GF-D8 (cell line): Measurements from ENCODE around the gene TMEM30B.
"Not testable (repeated sequence)": the region's sequence is repeated elsewhere in the genome, so short reads cannot be mapped to it uniquely, and the experiment has no call there.

Source experiments
- DNase-seq: peaks from one replicate; lab custom pipeline; 2025; lab: John Stamatoyannopoulos, UW

The TMEM30B gene

GRCh38 chr14:61281186-61281947 lies at the start of gene TMEM30B:
Gene TMEM30B (minus strand): TSS chr14:61281338. CDS start chr14:61281147, 191 bp downstream.
- no peak for DNase-seq

DNA sequence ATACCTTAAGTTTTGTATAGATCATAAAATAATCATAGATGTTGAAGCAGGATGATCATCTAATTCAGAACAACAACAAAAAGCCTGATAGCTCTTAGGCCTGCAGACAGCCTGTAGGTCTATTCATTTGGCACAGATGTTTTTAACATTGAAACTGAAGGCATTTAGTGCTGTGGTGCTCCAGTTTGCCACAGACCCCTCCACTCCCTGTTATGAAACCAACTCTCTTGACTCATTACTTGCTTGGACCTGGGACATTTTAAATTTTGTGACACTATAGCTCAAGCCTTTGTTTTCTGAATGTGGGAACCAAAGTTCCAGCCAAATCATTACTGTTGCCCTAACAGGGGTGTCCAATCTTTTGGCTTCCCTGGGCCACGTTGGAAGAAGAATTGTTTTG lies 49.4 kb upstream of the TMEM30B start:
- no peak for DNase-seq

GRCh38 chr14:61329478-61330051 lies 48.4 kb upstream of the TMEM30B start:
- no peak for DNase-seq

GRCh38 chr14:61328626-61329262 lies 47.6 kb upstream of the TMEM30B start:
- DNase-seq: no peak

DNA sequence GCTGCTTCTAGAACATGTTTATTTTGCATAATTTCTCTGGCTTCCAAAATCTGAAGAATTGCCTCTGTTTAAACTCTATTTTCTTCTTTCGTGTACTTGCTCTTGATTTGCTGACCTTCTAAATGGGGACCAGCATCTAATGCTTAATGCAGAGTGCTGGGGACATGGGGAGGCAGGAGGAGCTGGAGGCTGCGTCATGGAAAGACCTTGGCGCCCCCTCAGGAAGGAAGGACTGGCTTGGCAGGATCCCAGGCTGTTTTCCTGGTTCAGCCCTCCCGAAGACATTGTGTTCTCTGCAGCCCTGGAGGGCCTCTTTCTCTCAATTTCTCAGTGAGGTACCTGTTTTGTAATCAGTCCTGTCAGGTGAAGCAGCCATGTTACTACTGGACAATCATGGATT lies 45.7 kb upstream of the TMEM30B start:
- no peak for DNase-seq

DNA sequence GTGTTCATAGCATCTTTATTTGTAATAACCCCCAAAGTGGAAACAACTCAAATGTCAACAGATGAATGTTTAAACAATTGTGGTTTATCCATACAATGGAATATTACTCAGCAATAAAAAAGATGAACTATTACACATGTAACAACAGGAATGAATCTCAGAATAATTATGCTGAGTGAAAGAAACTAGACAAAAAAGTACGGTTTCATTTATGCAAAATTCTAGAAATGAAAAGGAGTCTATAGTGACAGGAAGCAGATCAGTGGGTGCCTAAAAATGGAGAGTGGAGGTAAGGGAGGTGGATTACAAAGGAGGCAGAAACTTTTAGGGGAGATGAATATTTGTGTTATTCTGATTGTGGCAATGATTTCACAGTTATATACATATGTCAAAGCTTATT lies 45.0 kb upstream of the TMEM30B start:
- DNase-seq: no peak

GRCh38 chr14:61325166-61325565 lies 44.0 kb upstream of the TMEM30B start:
- no peak for DNase-seq

GRCh38 chr14:61323970-61324369 lies 42.8 kb upstream of the TMEM30B start:
- DNase-seq: no peak

GRCh38 chr14:61322799-61323290 lies 41.7 kb upstream of the TMEM30B start:
- no peak for DNase-seq

DNA sequence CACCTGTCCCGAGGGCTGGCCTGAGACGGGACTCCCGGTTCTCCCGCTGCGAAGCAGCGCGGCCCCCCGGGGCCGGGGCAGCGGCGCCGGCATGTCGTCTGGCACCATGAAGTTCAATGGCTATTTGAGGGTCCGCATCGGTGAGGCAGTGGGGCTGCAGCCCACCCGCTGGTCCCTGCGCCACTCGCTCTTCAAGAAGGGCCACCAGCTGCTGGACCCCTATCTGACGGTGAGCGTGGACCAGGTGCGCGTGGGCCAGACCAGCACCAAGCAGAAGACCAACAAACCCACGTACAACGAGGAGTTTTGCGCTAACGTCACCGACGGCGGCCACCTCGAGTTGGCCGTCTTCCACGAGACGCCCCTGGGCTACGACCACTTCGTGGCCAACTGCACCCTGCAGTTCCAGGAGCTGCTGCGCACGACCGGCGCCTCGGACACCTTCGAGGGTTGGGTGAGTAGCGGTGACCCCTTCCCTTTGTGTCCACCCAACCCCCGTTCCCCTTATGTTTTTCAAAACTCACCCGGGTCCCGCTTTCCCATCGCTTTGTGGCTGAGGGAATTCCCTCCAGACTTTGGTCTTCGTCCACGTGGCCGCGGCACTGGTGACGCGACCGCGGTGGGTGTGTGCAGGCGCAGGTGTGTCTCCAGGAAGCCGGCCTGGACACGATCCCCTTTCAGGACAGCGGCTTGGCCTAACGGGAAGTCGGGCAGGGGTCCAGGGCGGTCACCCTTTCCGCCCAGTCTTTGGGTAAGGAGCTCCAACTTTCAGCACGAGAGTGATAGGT lies 41.1 kb upstream of the TMEM30B start:
- DNase-seq: no peak

- DNase-seq: no peak
These were observed 40.4 kb upstream of the TMEM30B start, which contains the start of gene PRKCH for GRCh38 chr14:61321385-61322010. Gene PRKCH (plus strand): TSS chr14:61321579. CDS start chr14:61322102, 523 bp downstream.

DNA sequence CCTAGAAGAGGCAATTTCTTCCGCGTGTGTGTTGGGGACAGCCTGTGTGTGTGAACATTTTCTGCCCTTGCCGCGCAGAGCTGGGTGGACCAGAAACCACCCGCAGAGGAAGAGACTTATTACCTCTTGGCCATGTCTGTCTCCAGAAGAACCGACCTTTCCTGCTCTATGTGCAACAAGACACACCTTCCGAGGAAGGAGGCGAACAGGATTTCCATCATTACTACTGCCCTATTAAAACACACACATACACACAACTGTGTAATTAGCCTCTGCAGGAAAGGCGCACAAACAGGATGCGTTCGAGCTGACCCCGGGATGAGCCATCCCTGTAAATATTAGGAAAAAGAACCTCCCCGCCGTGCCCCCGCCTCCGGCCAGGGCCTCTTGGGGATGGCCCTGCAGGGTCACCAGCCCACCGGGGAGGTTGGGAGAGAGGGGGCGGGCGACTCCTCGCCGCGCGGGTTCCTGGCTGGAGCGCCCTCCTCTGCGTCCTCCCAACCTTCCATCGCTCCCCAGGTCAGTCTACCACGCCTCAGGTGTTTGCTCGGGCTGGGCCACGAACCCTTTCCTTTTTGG lies 39.8 kb upstream of the TMEM30B start:
- DNase-seq: no peak

DNA sequence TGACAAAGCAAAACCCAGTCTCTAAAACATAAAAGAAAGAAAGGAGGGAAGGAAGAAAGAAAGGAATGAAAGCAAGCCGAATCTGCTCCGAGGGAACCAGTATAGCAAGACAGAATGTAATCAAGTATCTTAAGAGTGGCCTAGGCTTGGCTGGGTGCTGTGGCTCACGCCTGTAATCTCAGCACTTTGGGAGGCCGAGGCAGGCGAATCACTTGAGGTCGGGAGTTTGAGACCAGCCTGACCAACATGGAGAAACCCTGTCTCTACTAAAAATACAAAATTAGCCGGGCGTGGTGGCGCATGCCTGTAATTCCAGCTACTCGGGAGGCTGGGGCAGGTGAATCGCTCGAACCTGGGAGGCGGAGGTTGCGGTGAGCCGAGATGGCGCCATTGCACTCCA lies 39.0 kb upstream of the TMEM30B start:
- DNase-seq: not testable (repeated sequence)

GRCh38 chr14:61319706-61320105 lies 38.6 kb upstream of the TMEM30B start:
- DNase-seq: no peak

GRCh38 chr14:61319086-61319485 lies 37.9 kb upstream of the TMEM30B start:
- DNase-seq: no peak

- DNase-seq: no peak
These were observed 34.2 kb upstream of the TMEM30B start for GRCh38 chr14:61315313-61315712.

DNA sequence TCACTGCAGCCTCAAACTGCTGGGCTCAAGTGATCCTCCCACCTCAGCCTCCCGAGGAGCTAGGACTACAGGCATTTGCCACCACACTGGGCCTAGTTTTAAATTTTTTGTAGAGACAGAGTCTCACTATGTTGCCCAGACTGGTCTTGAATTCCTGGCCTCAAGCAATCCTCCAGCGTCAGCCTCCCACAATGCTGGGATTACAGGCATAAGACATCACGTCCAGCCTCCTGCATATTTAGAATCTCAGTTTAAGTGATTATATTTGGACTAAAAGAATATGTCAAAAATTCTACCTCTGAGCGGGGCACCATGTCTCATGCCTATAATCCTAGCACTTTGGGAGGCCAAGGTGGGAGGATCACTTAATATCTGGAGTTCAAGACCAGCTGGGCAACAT lies 27.6 kb upstream of the TMEM30B start:
- not testable (repeated sequence) for DNase-seq

- peak; percentile 8 for DNase-seq
These were observed 27.1 kb upstream of the TMEM30B start for GRCh38 chr14:61308198-61308597.

GRCh38 chr14:61304688-61305087 lies 23.6 kb upstream of the TMEM30B start:
- no peak for DNase-seq

GRCh38 chr14:61300754-61301153 lies 19.6 kb upstream of the TMEM30B start:
- DNase-seq: no peak

DNA sequence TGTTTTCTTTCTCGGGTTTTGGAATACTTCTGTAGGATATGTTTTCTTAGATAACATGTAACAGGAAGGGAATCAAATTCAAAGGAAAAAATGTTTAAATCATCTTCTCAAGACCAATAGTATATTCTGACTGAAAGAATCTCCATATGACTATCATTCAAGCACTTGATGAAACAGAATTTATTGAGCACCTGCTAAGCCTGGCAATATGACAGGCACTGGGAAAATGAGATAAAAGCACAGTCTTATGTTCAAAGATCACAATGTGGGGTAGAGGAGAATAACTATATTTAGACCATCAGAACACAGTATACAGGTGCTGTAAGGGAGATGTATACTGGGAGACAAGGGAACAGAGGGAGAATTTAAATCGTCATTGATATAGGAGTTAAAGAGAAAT lies 19.1 kb upstream of the TMEM30B start:
- no peak for DNase-seq
